OCI-LY7 (cell line): ENCODE results near the gene TOR1A.

Source experiments
- CTCF ChIP-seq: fragments of 200-600 bp; sonication (generic); conservative IDR thresholded peaks from 2 replicates; pipeline ENCODE4 v1.5.1; 2014; ENCODE audit warnings: mild to moderate bottlenecking, antibody characterized with exemption, low read length, moderate library complexity, mixed read lengths
- EZH2phosphoT487 ChIP-seq: fragments of 200-600 bp; sonication (generic); IDR thresholded peaks from 2 replicates; pipeline ENCODE4 v1.6.1; 2018; ENCODE audit warnings: low read depth, borderline replicate concordance, mild to moderate bottlenecking, mixed run types, antibody characterized with exemption, low read length, moderate library complexity, mixed read lengths

- TF ChIP-seq CTCF (no peak), EZH2phosphoT487 (no peak)
These were observed 30.7 kb upstream of the TOR1A start for GRCh38 chr9:129854588-129855110.
